CD4-positive, alpha-beta T cell treated with Interleukin-6 at 100 ng/mL for 8 hours (primary cell): Measurements from ENCODE around the gene CD300A.
A peak's percentile ranks its signal among the peaks of the same experiment; 100 is the strongest.
"Not testable (repeated sequence)": the region's sequence is repeated elsewhere in the genome, so short reads cannot be mapped to it uniquely, and the experiment has no call there.

Experiments used
- DNase-seq: peaks from one replicate; pipeline ENCODE4 v3.0.0-alpha.2; 2020; ENCODE audit warnings: mixed read lengths, low spot score

The CD300A gene

DNA sequence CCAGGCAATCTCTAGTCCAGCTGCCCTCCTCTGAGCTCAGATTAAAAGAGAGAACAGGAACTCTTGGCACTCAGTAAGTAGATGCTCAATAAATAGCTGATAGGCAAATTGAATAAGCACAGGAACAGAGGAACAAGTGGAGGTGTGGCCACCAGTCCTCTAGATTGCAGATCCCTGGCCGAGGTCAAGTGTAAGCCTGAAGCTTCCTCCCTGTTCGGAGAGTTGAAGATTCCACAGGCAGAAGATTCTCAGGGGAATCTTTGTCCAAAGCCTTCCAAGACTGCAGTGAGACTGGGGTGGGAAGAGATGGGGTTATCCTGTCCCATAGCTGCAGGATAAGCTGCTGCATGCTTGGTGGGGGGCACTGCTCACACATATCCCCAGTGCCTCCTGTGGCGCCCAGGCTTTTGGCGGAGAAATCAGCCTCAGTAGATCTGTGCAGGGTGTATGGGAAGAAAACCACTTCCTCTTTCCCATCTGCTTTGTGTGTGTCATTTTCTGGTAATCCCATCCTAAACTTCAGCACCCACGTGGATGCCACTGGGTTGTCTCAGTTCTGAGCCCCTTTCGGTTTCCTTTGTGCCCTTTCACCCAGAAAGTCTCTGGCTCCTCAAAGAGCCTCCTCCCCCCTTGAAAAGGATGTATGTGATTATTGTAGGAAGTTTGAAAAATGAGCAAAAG, 12.1 kb downstream of the CD300A start:
- peak; percentile 59 for DNase-seq

DNA sequence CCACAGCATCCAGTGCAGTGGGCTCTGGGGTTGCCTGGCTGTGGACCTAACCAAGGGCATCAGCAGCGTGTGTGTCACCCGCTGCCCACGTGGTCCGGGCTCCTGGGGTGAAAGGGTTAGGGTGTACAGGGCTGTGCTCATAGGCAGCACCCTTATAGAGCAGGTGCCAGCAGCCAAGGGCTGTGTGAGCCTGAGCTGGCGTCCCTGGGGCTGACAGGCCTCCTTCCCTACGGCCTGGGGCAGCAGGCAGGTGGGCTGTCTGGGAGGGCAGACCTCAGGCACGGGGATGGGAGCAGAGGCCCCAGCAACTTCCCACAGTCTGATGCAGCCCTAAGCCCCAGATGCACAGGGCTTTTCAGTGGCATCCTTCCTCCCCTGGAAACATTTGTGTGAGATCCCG, 13.9 kb downstream of the CD300A start:
- no peak for DNase-seq

DNA sequence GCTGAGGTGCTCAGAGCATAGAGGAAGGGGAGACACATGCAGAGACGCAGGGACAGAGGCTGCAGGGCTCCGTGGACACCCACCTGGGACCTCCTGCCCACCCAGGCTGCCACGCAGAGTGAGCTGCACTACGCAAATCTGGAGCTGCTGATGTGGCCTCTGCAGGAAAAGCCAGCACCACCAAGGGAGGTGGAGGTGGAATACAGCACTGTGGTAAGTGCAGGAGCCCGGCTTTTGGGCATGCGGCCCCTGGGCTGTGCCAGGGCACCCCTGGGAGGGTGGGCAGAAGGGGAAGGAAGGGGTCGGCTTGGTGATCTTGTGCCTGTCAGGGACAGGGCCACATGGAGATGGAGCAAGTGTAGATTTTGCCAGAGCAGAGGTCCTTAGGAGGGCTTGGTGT, 15.2 kb downstream of the CD300A start:
- DNase-seq: no peak

DNA sequence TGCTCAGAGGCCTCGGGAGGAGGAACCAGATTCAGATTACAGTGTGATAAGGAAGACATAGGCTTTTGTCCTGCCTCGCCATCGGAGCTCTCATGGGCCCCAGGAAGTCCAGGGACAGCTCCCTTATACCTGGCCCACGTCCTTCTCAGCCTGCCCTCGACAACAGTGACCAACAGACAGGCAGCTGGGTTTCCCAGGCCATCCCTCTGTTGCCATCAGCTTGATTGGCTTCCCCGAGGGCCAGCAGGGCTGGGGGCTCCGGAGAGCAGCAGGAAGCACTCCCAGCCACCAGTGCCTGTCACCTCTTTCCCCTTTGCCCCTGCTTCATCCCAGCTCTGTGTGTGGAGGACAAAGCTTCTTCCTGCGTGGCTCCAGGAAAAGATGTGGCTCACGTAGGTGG, 17.6 kb downstream of the CD300A start:
- DNase-seq: no peak

DNA sequence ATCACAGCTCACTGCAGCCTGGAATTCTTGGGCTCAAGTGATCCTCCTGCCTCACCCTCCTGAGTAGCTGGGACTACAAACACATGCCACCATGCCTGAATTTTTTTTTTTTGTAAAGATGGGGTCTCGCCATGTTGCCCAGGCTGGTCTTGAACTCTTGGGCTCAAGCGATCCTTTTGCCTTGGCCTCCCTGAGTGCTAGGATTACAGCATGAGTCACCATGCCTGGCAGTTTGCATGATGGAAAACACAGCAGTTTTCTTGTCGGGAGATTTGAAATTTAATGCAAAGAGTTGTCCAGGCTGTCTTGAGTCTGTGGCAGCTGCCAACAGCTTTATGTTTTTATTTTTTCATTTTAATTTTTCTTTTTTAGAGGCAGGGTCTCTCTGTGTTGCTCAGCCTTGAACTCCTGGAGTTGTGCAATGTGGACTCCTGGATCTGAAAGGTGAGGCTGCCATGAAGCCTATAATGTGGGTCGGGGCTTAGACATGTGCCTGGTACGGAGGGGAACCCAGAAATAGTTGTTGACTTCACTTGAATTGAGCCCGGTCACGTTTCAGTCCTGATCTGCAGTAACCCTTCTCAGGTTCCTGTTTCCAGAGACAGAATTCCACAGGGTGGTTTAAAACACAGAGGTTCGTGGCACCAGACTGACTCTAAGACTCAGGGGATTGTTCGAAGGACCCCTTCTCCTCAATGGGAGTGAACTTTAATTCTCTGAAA, 18.7 kb downstream of the CD300A start:
- no peak for DNase-seq

DNA sequence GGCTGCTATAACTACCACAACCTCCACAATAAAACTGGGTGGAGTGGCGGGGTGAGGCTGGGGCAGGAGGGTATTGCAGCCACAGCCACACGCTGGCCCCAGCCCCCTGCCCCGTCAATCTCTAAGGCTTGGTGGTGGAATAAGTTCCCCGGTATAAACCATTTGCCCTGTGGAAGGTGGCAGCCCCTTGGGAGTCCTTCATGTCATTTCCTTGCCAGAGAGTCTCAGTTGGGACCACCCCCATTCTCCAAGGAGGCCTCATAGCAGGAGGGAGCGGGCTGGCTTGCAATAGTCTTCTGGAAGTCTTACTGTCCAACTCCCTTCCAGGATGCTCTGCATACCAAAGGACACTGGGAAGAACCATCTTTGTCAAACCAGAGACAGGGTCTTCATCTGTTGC, 19.4 kb downstream of the CD300A start:
- DNase-seq: no peak

DNA sequence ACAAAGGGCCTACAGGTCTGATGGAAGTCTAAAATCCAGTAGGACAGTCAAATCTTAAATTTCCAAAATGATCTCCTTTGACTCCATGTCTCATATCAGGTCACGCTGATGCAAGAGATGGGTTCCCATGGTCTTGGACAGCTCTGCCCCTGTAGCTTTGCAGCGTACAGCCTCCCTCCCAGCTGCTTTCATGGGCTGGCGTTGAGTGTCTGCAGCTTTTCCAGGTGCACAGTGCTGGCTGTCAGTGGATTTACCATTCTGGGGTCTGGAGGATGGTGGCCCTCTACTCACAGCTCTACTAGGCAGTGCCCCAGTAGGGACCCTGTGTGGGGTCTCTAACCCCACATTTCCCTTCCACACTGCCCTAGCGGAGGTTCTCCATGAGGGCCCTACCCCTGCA, 21.8 kb downstream of the CD300A start:
- DNase-seq: not testable (repeated sequence)

DNA sequence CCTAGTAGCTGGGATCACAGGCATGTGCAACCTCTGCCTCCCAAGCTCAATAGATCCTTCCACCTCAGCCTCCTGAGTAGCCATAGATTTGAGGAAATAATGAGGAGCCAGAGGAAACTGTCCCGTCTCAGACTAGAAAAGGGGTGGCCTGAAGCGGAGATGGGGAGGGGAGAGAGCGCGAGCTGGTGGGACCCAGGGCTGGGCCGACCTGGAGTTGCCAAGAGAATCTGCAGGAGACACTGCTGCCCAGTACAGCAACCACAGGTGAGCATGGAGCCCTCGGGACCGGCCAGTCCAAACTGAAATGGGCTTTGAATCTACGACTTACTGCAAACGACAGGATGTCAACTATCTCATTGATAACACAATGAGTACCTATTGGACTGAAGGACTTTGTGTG, 24.3 kb downstream of the CD300A start:
- DNase-seq: no peak

DNA sequence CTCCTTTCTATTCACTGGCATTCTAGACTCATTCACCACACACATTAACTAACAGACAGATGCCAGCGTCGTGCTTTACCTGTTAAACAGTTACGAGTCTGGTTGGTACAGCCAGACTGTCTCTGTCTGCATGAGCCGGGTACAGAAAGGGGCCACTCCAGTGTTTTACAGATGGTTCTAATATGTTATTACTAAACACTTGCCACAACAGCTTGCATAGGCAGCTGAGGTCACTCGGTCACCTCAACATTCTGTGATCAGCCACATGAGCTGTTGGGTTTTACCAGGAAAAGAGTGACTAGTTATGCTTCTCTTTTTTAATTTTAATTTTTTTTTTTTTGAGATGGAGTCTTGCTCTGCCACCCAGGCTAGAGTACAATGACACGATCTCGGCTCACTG, 25.2 kb downstream of the CD300A start:
- no peak for DNase-seq

DNA sequence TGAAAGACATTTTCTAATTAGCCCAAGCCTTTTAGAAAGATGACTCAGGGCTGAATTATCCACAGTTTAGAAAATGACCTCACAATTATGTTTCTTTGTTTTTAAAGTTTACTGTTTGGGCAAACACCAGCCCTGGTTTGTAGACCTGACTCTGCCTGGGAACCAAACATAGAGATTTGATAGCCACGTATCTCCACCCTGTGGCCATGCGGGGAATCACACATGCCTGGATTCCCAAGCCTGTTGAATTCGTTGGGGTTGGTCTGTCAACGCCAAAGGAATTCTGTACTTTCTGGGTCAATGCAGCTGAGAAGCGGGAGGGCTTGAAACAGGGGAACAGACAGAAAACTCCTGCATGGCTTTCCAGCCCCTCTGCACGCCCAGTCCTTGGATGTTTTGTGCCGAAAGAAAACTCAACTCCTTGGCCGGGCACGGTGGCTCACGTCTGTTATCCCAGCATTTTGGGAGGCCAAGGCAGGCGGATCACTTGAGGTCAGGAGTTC, 26.9 kb downstream of the CD300A start:
- peak; percentile 68 for DNase-seq

DNA sequence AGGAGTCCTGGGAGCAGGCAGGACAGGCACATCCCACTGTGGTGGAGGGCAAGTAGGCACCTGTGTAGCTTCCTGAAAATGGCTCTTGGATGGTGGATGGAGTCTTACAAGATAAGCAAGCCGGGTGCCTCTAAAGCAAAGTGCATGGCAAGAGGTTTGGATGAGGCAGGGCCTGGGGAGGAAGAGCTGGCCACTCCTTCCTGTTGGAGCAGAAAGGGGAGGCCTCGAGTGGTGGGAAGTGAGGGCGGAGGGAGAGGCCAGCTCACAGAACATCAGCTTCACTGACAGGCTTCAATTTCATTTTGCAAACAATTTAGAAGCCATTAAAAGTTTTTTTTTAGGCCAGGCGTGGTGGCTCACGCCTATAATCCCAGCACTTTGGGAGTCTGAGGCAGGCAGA, 31.0 kb downstream of the CD300A start:
- no peak for DNase-seq

DNA sequence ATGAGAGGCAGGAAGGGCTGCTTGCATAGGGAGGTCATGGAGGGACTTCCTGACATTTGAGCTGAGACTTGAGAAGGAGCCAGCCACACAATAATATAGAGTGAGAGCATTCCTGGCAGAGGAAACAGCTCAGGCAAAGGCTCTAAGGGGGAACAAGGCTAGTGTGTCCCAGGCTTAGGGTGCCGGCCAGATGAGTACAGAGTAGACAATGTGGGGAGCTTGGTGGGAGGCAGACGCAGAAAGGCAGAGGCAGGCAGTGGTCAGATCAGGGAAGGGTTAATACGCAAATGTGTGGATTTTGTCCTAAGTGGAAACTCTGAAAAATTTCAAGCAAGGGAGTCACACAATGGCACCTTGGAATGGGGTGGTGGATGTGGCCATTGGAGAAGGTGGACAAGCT, 33.6 kb downstream of the CD300A start:
- no peak for DNase-seq

DNA sequence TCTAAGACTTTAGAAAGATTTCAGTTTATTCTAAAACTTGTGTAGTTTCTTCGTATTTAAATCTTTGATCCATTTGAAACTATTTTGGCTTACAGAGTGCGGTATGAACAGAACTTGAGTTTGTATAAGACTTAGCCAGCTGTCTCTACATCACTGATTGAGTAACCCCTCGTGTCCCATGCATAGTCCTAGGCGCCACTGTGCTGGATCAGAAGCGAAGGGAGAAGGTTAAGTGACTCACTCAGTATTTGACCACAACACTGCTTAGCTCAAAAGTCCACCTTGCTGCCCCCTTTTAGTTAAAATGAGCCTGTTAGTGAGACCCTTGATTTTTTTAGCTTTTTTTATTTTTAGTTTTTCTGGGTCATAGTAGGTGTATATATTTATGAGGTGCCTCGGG, 36.4 kb downstream of the CD300A start:
- DNase-seq: no peak

DNA sequence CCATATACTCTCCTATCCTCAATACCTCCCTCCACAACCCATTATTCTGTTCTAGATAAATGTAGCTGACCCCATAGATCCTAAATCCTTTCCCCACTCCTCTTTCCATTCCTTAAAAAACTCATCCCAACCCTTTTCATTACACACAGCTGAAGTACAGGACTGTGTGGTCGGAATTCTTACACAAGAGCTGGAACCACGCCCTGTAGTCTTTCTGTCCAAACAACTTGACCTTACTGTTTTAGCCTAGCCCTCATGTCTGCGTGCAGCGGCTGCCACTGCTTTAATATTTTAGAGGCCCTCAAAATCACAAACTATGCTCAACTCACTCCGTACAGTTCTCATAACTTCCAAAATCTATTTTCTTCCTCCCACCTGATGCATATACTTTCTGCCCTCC, 37.5 kb downstream of the CD300A start:
- not testable (repeated sequence) for DNase-seq

DNA sequence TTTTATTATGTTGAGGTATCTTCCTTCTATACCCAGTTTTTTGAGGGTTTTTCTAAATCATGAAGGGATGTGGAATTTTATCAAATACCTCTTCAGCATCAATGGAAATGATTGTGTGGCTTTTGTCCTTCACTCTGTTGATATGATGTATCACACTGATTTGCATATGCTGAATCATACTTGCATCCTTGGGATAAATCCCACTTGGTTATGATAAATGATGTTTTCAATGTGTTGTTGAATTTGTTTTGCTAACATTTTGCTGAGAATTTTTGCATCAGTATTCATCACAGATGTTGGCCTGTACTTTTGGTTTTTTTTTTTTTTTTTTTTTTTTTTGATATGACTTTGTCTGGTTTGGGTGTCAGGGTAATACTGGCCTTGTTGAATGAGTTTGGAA, 41.7 kb downstream of the CD300A start:
- DNase-seq: no peak

DNA sequence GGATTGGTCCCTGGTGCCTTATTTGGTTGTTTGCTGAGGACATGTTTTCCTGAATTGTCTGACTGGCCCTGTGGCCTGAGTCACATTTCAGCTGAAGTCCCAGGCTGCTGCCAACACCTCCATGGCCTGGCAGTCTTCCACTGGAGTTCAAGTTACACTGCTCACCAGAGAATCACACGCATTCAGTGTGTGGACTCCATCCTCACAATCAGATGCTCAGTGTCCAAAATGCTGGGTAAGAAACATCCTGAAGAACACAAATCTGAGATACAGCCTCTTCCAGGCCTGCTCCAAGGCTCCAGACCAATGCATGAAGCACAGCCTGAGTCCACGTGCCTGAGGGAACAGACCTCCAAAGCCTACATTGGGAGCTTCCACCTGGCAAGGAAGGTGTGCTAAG, 45.6 kb downstream of the CD300A start:
- DNase-seq: no peak

DNA sequence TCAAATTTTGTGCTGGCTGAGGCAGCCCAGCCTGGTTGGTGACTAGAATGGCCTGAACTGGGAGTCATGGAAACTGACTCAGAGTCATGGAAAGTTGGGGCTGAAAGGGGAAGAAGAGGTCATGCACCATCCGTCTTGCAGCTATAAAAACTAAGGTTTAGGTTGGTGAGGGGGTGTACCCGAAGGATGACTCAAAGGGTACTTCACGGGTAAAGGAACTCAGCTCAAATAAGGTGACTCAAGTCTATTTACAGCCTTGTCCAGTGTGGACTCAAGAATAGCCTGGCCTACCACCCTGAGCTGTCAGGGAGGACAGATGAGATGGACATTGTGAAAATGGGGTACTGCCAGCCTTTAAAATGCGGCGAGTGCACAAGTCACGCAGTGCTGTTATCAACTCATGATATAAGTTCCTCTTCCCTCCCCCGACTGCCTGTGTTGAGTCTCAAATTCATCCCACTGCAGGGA, 46.2 kb downstream of the CD300A start:
- DNase-seq: no peak

DNA sequence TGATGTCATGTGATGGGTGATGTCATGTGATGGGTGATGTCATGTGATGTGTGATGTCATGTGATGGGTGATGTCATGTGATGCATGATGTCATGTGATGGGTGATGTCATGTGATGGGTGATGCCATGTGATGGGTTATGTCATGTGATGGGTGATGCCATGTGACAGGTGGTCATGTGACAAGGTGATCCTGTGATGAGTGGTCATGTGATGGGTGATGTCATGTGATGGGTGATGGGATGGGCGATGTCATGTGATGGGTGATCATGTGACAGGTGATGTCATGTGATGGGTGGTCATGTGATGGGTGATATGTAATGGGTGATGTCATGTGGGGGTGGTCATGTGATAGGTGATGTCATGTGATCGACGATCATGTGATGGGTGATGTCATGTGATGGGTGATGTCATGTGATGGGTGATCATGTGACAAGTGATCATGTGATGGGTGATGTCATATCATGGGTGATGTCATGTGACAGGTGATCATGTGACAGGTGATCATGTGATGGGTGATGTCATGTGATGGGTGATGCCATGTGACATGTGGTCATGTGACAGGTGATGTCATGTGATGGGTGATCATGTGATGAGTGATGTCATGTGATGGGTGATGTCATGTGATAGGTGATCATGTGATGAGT, 47.7 kb downstream of the CD300A start:
- no peak for DNase-seq

DNA sequence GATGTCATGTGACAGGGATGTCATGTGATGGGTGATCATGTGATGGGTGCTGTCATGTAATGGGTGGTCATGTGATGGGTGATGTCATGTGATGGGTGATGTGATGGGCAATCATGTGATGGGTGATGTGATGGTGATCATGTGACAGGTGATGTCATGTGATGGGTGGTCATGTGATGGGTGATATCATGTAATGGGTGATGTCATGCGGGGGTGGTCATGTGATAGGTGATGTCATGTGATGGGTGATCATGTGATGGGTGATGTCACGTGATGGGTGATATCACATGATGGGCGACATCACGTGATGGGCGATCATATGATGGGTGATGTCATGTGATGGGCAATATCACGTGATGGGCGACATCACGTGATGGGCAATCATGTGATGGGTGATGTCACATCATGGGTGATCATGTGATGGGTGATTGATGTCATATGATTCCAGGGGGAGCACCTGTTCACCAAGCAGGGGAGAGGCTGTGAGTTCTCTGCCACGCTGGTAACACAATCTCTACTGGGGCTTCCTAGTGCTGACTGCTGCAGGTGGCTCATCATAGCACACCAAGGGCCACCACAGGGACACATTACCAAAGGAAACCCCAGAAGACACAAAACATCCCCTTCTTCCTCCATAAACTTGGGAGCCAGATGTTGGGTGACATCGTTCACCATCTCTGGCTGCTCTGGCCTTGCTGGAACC, 48.3 kb downstream of the CD300A start:
- DNase-seq: no peak

DNA sequence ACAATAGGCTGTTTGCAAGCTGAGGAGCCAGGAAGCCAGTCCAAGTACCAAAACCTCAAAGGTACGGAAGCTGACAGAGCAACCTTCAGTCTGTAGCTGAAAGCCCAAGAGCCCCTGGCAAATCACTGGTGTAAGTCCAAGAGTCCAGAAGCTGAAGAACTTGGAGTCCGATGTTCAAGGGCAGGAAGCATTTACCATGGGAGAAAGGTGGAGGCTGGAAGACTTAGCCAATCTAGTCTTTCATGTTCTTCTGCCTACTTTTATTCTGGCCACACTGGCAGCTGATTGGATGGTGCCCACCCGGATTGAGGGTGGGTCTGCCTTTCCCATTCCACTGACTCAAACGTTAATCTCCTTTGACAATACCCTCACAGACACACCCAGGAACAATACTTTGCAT, 49.5 kb downstream of the CD300A start:
- DNase-seq: no peak

DNA sequence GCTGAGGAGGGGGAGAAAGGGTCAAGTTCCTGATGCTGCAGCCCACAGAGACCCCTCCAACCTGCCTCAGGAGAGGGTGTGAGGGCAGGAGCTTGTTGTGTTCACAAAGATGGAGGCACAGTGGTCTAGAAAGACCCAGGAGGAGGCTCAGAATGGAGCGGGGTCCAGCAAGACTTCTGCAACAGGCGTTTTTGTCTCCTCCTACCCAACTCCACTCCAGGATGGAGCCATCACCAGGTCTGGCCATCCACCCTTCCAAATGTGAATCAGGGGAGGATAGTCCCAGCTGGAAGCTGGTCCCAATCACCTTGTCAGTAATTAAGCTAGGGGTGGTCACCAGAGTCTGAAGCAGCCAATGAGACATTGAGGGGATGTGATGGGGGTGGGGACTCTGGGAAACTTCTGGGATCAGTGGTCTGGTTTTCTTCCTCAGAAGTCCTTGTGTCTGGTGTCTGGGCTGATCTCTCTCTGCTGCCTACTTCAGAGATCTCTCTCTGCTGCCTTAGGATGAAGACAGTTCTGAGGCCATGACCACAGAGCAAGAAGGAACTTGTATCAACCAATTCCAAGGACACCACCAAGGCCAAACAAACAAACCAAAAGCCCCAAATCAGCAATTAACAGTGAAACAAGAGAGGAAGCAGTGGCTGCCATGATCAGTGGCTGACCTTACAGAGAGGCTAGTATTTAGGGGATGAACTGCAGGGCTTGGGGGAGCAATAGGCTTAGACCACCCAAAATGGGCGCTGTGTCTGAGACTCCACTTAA, 50.3 kb downstream of the CD300A start:
- no peak for DNase-seq
